ENCODE measurements around the gene NDNF.

The NDNF gene

DNA sequence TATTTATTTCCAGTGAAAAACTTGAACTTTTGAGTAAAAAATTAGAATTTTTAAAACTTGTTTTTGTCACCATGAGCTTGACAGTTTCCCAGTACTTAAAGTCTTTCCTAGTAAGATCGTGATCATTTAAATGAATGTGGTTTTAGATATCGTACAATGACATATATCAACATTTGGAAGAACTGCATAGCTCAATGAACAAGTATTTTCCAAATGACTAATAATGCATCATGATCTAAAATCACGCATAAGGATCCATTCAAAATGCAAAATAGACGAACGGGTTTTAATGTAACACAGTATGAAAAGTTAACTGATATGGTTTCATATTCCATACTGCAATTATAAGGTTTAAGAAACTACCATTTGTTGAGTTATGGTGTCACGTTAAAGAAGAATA, 4.1 kb upstream of the NDNF start:
- Mint-ChIP-seq H3K36me3 (ENCODE audit: low read depth) (no peaks in the 10 kb centered on the region), H3K9me3 (no peaks in the 10 kb centered on the region), H3K27me3 (ENCODE audit: low read depth) (peaks cover 31% of the 10 kb centered on the region), H3K4me3 (no peak overlapping the region), H3K4me1 (peaks cover 6% of the 10 kb centered on the region), H3K27ac (no peak overlapping the region)
- TF ChIP-seq, protein P1, sequence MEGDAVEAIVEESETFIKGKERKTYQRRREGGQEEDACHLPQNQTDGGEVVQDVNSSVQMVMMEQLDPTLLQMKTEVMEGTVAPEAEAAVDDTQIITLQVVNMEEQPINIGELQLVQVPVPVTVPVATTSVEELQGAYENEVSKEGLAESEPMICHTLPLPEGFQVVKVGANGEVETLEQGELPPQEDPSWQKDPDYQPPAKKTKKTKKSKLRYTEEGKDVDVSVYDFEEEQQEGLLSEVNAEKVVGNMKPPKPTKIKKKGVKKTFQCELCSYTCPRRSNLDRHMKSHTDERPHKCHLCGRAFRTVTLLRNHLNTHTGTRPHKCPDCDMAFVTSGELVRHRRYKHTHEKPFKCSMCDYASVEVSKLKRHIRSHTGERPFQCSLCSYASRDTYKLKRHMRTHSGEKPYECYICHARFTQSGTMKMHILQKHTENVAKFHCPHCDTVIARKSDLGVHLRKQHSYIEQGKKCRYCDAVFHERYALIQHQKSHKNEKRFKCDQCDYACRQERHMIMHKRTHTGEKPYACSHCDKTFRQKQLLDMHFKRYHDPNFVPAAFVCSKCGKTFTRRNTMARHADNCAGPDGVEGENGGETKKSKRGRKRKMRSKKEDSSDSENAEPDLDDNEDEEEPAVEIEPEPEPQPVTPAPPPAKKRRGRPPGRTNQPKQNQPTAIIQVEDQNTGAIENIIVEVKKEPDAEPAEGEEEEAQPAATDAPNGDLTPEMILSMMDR (IDR thresholded peaks at IDR 0.05; ENCODE audit: unreplicated experiment in 3 of 3): no peak

DNA sequence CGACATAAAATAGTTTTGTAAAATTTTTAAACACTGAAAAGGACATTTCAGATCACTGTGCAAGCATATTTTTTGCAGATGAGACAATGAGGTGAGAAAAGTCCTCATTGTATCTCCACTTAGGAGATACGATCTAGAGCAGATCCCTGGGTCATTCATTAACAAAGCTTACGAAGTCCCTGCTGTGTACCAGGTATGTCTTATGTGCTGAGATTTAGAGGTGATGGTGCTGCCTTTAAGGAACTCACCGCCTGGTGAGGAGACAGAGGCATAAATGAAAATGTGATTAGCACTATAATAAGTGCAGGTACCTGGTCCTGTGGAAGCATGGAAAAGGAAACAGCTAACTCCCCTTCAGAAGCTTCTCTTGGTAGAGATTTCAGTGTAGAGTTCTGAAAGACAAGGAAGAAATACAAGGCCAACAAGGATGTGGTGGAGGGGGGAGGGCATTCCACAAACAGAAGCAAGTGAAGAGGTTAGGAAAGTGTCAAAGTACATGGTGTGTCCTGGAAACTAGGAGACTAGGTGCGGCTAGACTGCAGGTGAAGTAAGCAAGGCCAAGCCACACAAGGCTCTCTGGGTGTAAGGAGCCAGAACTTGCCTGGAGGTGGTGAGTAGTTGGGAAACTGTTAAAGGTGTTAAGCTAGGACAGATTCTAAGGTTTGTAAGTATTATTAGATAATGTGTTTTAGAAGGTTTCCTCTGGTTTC, 1.5 kb upstream of the NDNF start:
- H3K27me3 Mint-ChIP-seq (ENCODE audit: low read depth): peaks cover 57% of the 10 kb centered on the region
- H3K27ac Mint-ChIP-seq: peak overlapping the region in 1 of 3 experiments; percentile 20
- no peaks in the 10 kb centered on the region for H3K36me3 Mint-ChIP-seq (ENCODE audit: low read depth)
- TF ChIP-seq, protein P1 (IDR thresholded peaks at IDR 0.05; ENCODE audit: unreplicated experiment in 3 of 3): no peak
- peaks cover 16% of the 10 kb centered on the region for H3K4me1 Mint-ChIP-seq
- H3K9me3 Mint-ChIP-seq: no peaks in the 10 kb centered on the region
- H3K4me3 Mint-ChIP-seq: peak overlapping the region; percentile 49 to 96 (median 93)

DNA sequence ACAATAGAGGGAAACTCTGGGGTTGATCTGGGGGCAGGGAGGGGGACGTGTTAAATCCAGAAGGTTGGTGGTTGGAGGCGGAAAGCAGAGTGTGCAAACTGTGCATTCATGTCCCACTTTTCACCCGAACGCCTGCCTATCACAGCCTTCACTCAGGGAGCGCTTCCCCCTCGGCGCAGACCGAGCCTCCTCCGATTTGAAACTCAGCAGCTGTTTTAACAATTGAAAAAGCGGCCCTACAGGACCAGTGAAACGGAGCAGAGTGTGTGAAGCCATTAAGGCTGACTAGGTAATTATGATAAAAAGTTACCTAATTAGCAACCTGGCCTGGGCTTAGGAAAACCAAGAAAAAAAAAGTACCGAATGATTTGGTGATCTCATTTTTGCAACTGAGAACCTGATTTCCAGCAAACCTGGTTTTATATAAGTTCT, 685 bp upstream of the NDNF start:
- Mint-ChIP-seq H3K27ac (peak overlapping the region in 2 of 3 experiments; percentile 42 to 84), H3K36me3 (ENCODE audit: low read depth) (no peaks in the 10 kb centered on the region), H3K4me1 (peaks cover 16% of the 10 kb centered on the region), H3K9me3 (no peaks in the 10 kb centered on the region), H3K4me3 (peak overlapping the region; percentile 92 to 96 (median 93)), H3K27me3 (ENCODE audit: low read depth) (peaks cover 62% of the 10 kb centered on the region)
- TF ChIP-seq, protein P1 (IDR thresholded peaks at IDR 0.05; ENCODE audit: unreplicated experiment in 3 of 3): no peak

DNA sequence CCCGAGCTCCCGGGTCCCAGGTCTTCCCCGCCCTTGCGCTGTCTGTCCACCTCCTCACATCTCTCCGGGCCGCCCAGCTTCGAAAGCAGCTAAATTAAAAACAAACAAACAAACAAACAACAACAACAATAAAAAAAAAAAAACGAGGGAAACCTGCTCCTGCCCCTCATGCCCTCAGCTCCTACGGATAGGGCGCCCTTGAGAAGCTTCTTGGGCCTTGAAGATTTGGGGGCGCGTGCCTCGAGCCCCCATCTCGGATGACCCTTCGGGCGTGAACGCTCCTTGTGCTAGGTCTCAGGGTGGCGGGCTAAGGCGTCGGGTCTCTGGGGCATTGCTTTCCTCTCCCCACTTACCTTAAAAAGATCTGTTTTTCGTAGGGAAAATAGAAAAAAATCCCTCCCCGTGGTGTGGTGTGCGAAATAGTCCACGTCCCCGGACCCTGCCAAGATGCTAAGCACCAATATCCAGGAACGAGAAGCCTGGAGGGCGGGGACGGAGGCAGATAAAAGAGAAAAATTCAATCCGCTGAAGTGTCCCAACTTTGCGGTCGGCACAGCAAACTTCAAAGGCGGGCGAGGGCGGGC, 603 bp downstream of the NDNF start:
- peak overlapping the region in 2 of 3 experiments; percentile 30 to 43 for H3K27ac Mint-ChIP-seq
- peaks cover 16% of the 10 kb centered on the region for H3K4me1 Mint-ChIP-seq
- no peaks in the 10 kb centered on the region for H3K9me3 Mint-ChIP-seq
- peaks cover 68% of the 10 kb centered on the region for H3K27me3 Mint-ChIP-seq (ENCODE audit: low read depth)
- H3K4me3 Mint-ChIP-seq: peak overlapping the region; percentile 87 to 93 (median 87)
- H3K36me3 Mint-ChIP-seq (ENCODE audit: low read depth): no peaks in the 10 kb centered on the region
- TF ChIP-seq, protein P1 (IDR thresholded peaks at IDR 0.05; ENCODE audit: unreplicated experiment in 3 of 3): no peak

DNA sequence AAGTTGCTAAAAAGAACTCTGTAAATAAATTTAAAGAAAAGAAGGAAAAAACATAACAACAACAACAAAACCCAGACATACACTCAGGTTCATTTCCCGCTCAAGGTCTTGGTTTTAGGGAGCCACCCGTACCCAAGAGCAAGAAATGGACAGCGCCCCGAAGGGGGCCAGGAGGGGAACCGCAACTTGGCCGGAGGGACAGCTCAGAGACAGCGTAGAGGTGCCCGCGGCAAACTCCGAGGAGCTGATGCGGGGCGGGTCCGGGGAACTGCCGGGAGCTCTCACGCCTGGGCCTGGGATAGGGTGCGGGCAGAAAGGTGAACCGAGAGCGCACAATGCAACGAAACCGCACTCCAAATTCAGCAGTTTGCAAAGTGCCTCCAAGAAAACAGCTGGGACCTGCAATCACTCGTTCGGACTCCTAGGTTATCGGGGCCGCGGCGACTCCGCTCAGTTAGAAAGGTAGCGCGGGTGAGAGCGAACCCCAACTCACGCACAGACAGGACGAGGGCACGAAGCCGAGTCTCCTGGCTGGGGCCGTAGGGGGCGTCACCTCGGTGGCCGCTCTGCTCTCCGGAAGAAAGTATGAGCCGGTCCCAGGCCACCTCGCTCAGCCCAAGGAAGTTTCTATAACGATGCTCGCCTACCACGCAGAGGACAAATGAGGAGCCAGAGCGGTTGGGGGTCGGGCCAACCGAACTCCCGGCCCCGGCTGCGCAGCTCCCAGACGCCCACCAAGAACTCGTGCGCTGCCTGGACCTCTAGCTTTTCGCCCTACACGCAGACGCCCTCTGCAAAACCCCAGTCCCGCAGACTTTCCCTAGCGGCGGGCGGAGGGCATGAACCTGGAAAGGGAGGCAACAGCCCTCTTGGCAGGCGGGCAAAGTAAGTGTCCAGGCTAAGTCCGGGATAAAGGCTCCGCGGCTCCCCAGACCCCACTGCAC, 1.4 kb downstream of the NDNF start:
- peaks cover 68% of the 10 kb centered on the region for H3K27me3 Mint-ChIP-seq (ENCODE audit: low read depth)
- H3K36me3 Mint-ChIP-seq (ENCODE audit: low read depth): no peaks in the 10 kb centered on the region
- peaks cover 16% of the 10 kb centered on the region for H3K4me1 Mint-ChIP-seq
- no peaks in the 10 kb centered on the region for H3K9me3 Mint-ChIP-seq
- peak overlapping the region; percentile 11 to 43 (median 30) for H3K27ac Mint-ChIP-seq
- TF ChIP-seq, protein P1 (IDR thresholded peaks at IDR 0.05; ENCODE audit: unreplicated experiment in 3 of 3): peak in 2 of 3 experiments; percentile 23 to 24
- peak overlapping the region; percentile 87 to 93 (median 87) for H3K4me3 Mint-ChIP-seq

Data from nephron (organoid).